Putamen (tissue), 1 donor: ENCODE results near the gene MAP3K9.
A peak's percentile ranks its signal among the peaks of the same experiment; 100 is the strongest.
"Not testable (repeated sequence)": the region's sequence is repeated elsewhere in the genome, so short reads cannot be mapped to it uniquely, and the experiment has no call there.

ENCODE experiments used
- DNase-seq: peaks from one replicate; pipeline ENCODE4 v3.0.0-alpha.2; 2016; ENCODE audit warnings: low spot score

MAP3K9 gene

GRCh38 chr14:70809225-70810219, at the start of gene MAP3K9:
TSS of gene MAP3K9 (minus strand) at chr14:70809513. CDS start at chr14:70809171, 342 bp downstream.
- peak; percentile 89 for DNase-seq

GRCh38 chr14:70858641-70859040, 49.3 kb upstream of the MAP3K9 start:
- DNase-seq, result no peak

- DNase-seq, result no peak
Measured at GRCh38 chr14:70857496-70857890, 48.2 kb upstream of the MAP3K9 start.

DNA sequence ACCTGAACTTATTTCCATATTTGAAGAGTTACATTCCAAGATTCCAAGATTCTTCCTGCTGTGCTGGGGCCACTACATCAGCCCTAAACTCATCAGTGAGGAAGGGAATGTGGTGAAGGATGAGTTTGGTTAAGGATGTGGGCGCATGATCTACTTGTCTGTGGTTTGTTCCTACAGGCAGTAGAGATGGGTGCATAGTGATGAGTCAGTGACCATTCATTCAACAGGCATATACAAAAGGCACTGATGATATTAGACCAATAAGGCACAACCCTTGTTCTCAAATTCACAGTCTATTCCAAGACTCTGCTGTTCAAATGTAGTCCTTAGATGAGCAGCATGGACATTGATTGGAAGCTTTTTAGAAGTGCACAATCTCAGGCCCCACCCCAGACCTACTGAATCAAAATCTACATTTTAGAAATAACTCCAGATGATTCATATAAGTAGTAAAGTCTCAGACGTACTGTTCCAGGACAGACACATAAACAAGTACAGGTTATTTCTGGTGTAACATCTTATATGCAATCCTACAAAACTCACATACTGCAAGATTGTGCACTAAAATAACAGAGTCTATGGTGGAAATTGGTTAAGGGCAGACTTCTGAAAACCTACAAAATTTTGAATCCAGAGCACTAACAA, 47.7 kb upstream of the MAP3K9 start:
- DNase-seq, result no peak

DNA sequence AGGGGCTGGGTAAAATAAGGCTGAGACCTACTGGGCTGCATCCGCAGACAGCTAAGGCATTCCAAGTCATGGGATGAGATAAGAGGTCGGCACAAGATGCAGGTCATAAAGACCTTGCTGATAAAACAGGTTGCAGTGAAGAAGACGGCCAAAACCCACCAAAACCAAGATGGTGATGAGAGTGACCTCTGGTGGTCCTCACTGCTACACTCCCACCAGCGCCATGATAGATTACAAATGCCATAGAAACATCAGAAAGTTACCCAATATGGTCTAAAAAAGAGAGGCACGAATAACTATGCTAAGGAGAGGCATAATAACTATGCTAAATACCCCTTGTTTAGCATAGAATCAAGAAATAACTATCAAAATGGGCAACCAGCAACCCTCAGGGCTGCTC, 46.2 kb upstream of the MAP3K9 start:
- DNase-seq, result no peak

- DNase-seq, result not testable (repeated sequence)
Measured at GRCh38 chr14:70853658-70854057, 44.3 kb upstream of the MAP3K9 start.

DNA sequence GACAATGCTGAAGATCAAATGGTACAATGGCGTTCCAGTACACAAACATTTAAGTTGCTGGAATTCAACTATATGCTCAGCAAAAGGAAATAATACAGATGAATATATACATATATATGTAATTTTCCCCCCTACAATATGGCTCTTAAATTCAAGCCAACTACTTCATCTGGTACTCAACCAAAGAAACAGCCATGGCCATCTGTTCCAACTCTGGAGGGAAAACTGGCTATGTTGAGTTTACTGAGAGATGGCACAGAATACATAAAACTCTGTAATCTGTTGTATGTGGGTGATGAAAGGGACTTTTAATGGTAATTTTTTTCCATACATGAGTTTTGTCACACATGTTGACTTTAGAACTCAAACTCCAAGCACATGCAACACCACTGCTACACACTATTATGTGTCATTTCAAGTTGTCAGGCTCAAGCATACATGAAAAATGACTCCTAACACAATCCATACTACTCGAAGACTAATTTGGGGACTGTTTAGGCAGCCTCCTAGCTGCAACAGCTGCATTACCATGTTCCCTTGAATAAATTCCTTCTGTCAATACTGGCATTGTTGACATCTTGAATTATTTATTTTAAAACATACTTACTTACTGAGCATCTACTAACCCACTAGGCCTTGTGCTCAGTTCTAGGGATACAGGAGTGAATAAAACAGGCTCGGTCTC, 38.2 kb upstream of the MAP3K9 start:
- DNase-seq, result no peak

GRCh38 chr14:70845601-70846000, 36.3 kb upstream of the MAP3K9 start:
- no peak for DNase-seq

- DNase-seq, result no peak
Measured at GRCh38 chr14:70842851-70843462, 33.6 kb upstream of the MAP3K9 start.

- no peak for DNase-seq
Measured at GRCh38 chr14:70838076-70838475, 28.8 kb upstream of the MAP3K9 start.

GRCh38 chr14:70836946-70837345, 27.6 kb upstream of the MAP3K9 start:
- no peak for DNase-seq

- no peak for DNase-seq
Measured at GRCh38 chr14:70833884-70834283, 24.6 kb upstream of the MAP3K9 start.

DNA sequence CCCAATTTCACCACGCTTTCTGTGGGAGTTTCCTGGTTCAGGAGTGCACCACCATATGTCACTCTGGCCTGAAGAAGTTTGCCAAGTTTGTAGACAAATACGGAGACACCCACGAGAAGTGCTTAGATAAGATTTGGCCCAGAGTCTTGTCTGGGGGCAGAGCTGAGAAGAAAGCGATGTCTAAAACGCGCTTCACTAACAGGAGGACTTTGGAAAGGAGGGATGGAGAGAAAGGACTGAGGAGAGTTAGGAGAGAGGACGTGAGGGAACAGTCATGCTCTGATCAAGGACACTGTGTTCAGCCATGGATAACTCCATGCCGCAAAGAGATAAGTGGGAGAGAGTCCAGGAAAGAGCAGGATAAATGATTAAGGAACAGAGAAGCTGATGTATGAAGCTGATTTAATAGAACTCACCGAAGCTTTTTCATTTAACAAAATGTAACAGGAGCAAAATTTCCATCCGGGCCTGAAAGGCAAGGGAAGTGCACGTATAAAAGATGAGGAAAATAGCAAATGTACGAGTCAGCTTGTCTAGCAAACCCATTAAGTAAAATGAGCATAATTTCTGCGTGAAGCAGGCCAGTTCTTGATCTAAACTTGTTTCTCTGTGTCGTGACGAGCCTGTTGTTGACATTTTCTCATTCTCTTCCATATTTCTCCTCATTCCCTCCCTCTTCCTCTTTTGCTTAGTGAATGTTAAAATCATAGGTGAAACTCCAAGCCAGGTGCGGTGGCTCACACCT, 23.4 kb upstream of the MAP3K9 start:
- DNase-seq, result no peak

DNA sequence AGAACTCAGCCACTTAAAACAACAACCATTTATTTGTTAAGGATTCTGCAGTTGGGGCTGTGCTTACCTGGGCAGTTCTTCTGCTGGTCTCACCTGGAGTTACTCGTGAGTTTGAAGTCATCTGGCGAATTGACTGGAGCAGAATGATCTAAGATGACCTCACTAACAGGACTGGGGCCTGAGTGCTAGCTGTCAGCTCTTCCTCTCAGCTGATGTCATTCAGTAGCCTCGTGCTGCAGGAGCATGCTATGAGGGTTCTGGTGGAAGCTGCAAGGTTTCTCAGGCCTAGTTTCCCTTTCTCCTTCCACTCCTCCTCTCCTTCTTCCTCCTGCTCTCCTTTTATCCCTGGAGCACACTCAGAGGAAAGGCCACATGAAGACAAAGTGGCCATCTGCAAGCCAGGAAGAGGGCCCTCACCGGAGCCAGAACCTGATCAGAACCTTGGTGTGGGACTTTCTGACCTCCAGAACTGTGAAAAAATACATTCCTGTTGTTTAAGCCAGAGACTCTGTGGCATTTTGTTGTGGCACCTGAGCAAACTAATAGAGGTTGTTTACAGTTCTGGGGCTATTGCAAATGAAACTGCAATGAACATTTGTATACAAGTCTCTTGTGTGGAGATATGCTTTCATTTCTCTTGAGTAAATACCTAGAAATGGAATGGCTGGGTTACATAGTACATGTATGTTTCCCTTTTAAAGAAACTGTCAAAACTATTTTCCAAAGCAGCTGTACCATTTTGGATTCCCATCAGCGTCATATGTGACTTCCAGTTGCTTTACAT, 21.9 kb upstream of the MAP3K9 start:
- DNase-seq, result no peak

DNA sequence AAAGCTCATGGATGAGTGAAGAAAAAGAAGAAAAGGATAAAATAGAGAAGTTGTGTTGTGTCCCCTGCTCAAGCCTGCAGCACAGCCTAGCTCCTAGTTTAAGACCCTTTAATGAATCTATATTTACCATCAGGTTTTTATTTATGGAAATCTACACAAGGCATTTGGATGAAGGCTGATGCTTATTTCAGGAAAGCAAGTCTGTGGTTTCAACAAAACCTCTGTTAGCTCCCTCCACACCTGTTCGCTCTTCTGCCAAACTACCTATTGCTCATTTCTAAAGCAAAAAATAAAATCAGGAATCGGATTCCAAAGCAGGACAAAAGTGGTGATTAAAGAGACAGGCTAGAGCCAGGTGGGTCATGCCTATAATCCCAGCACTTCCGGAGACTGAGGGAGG, 18.9 kb upstream of the MAP3K9 start:
- no peak for DNase-seq

GRCh38 chr14:70827752-70828151, 18.4 kb upstream of the MAP3K9 start:
- no peak for DNase-seq

DNA sequence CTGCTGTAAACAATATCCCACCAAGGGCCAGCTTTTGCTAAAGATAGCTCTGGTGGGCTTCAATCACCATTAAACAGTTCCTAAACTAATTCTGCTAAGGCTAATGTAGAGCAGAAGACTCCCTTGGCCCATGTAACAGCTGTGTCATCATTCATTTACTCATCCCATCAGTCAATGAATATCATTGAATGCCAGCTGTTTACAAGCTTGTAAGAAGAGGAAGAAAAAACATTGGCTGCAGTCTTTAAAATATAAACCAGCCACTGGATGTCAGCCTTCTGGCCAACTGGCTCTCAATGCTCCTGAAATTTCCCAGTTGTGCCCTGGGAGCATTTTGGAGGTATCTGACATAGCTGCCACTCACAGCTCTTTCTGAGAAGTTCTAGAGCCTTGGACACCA, 18.0 kb upstream of the MAP3K9 start:
- DNase-seq, result no peak

DNA sequence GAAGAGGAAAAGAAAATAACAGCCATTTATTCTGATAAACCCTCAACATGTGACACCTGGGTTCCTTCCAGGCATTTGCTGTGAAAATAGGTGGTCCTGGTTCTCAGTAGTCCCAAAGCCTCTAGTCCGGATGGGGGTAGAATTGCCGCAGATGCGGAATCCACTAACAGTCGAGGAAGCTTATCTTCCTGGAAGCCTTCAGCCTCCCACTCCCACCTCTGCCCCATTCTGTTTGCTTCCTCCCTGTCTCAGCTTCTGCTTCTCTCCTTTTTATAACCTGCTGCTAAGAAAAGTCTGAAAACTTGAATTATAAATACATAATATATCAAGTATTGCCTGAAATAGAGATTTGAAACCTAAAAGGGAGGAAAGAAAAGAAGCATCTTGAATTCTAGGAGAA, 14.0 kb upstream of the MAP3K9 start:
- DNase-seq, result no peak

- DNase-seq, result no peak
Measured at GRCh38 chr14:70822530-70823185, 13.3 kb upstream of the MAP3K9 start.
